ENCODE results near the gene VAT1L.
A peak's percentile ranks its signal among the peaks of the same experiment; 100 is the strongest.

VAT1L gene

DNA sequence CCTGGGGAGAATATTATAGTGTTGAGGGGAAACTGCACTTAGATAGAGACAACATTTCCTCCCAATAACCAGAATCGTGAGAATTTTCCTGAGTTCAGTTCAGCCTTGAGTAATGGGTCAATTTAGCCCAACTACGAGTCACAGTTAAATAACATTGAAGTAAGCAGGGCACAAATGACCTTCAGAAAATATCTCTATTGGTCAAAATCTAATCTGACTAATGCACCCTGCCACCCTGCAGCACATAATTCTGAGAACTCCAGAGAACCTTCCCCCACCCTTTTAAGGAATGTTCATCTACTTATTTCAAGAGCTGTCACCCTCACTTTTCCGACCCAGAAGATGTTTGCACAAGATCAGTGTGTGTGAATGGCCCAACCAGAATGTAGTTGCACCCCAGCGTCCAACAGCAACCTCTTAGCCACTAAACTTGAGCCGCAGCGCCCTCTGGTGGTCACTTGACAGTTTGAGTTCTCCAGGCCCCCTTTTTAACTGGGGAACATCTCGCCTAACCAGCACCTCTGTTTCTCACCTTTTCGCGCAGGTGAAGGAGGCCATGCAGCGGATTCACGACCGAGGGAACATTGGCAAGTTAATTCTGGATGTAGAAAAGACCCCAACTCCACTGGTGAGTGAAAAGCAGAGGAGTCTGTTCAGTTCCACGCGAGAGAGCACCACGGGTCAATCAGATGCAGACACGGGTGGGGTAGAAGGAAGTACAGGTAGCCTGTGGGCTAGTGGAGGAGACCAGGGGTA lies 183.1 kb downstream of the VAT1L start:
- H3K4me3 ChIP-seq (ENCODE audit: low read depth in 1 of 2, low read length in 1 of 2) = no peak overlapping the region

DNA sequence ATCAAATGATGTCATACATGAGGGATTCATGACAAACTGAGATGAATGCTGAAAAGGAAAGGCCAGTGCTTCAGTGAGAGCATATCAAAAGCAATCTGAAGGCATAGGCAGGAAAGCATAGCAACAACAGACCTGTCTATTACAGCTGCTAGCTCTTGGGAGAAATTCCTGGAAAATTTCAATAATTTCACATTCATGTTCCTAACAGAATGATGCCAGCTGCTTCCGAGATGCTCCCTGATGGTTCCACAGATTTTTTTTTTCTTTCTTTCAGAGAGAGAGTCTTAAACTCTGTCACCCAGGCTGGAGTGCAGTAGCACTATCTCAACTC lies 183.7 kb downstream of the VAT1L start:
- Histone ChIP-seq H3K27me3 (peaks cover 7% of the 10 kb centered on the region), H3K36me3 (no peaks in the 10 kb centered on the region), H3K9me3 (no peaks in the 10 kb centered on the region), H3K27ac (no peak overlapping the region), H3K4me3 (ENCODE audit: low read depth in 1 of 2, low read length in 1 of 2) (no peak overlapping the region), H3K4me1 (ENCODE audit: control insufficient read depth in 1 of 2, insufficient read depth in 1 of 2, low read depth in 1 of 2, low read length in 1 of 2) (no peaks in the 10 kb centered on the region)
- TF ChIP-seq, protein P1, sequence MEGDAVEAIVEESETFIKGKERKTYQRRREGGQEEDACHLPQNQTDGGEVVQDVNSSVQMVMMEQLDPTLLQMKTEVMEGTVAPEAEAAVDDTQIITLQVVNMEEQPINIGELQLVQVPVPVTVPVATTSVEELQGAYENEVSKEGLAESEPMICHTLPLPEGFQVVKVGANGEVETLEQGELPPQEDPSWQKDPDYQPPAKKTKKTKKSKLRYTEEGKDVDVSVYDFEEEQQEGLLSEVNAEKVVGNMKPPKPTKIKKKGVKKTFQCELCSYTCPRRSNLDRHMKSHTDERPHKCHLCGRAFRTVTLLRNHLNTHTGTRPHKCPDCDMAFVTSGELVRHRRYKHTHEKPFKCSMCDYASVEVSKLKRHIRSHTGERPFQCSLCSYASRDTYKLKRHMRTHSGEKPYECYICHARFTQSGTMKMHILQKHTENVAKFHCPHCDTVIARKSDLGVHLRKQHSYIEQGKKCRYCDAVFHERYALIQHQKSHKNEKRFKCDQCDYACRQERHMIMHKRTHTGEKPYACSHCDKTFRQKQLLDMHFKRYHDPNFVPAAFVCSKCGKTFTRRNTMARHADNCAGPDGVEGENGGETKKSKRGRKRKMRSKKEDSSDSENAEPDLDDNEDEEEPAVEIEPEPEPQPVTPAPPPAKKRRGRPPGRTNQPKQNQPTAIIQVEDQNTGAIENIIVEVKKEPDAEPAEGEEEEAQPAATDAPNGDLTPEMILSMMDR (IDR thresholded peaks at IDR 0.05) = no peak

More for the DNA sequence above, 183.1 kb downstream of the VAT1L start:
- Histone ChIP-seq H3K9me3 (no peaks in the 10 kb centered on the region), H3K36me3 (no peaks in the 10 kb centered on the region), H3K4me1 (ENCODE audit: control insufficient read depth in 1 of 2, insufficient read depth in 1 of 2, low read depth in 1 of 2, low read length in 1 of 2) (no peaks in the 10 kb centered on the region), H3K27ac (no peak overlapping the region), H3K27me3 (peaks cover 9% of the 10 kb centered on the region)
- TF ChIP-seq, protein P1 (IDR thresholded peaks at IDR 0.05) = peak; percentile 29

DNA sequence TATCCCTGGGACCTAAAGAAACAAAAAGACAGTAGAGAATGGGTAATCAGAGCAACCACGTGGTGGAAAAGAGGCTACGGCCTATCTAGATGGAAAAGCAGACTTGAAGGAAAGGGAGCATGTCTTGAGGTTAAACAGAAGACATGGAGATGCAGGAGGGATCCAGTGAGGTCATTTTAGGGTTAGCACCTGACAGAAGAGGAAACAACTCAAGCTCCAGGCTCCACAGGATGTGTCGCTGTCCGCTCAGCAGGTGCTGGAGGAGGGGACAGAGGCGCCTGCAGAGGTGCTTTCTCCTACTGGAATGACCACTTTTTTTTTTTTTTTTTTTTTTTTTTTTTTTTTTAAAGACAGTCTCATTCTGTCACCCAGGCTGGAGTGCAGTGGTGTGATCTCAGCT lies 186.5 kb downstream of the VAT1L start:
- Histone ChIP-seq H3K36me3 (no peaks in the 10 kb centered on the region), H3K9me3 (no peaks in the 10 kb centered on the region)
- TF ChIP-seq, protein P1 (IDR thresholded peaks at IDR 0.05) = no peak

DNA sequence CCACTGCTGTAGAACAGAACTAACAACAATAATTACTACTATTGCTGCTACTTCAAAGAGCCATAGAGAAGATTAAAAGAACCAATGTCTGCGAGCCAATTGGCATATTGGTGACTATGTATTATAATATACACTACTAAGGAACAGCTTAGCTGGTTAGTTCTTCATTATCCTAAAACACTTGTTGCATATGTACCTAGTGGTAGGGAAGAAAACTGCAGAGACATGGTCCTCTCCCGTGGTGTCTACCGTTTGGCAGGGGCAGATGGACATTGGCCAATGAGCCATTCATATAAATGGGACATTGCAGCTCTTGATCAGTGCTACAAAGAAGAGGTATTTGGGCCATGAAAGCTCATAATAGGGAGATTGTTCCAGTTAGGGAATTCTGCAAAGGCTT lies 187.6 kb downstream of the VAT1L start:
- no peaks in the 10 kb centered on the region for H3K9me3 ChIP-seq
- no peak overlapping the region for H3K27ac ChIP-seq
- no peak overlapping the region for H3K4me3 ChIP-seq (ENCODE audit: low read depth in 1 of 2, low read length in 1 of 2)
- no peaks in the 10 kb centered on the region for H3K27me3 ChIP-seq
- TF ChIP-seq, protein P1 (IDR thresholded peaks at IDR 0.05) = no peak
- no peaks in the 10 kb centered on the region for H3K36me3 ChIP-seq
- H3K4me1 ChIP-seq (ENCODE audit: control insufficient read depth in 1 of 2, insufficient read depth in 1 of 2, low read depth in 1 of 2, low read length in 1 of 2) = no peaks in the 10 kb centered on the region

More for the DNA sequence above, 186.5 kb downstream of the VAT1L start:
- Histone ChIP-seq H3K4me1 (ENCODE audit: control insufficient read depth in 1 of 2, insufficient read depth in 1 of 2, low read depth in 1 of 2, low read length in 1 of 2) (no peaks in the 10 kb centered on the region), H3K4me3 (ENCODE audit: low read depth in 1 of 2, low read length in 1 of 2) (no peak overlapping the region), H3K27ac (no peak overlapping the region), H3K27me3 (no peaks in the 10 kb centered on the region)

DNA sequence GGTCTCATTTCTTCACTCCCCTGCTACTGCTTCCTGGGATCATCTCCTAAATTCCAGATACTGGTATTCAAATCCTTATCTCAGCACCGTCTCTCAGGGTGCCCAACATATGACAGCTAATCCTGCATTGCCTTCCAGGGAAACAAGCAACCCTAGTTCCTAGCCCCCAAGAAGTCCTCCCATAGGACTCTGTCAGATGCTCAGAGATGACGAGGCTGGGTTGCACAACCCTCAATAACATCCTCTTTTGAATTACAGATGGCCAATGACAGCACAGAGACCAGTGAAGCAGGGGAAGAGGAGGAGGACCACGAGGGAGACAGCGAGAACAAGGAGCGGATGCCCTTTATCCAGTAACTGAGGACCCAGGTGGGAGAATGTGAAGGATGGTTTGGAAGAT lies 189.0 kb downstream of the VAT1L start:
- Histone ChIP-seq H3K9me3 (no peaks in the 10 kb centered on the region), H3K27me3 (no peaks in the 10 kb centered on the region), H3K4me1 (ENCODE audit: control insufficient read depth in 1 of 2, insufficient read depth in 1 of 2, low read depth in 1 of 2, low read length in 1 of 2) (no peaks in the 10 kb centered on the region), H3K4me3 (ENCODE audit: low read depth in 1 of 2, low read length in 1 of 2) (no peak overlapping the region), H3K27ac (no peak overlapping the region), H3K36me3 (no peaks in the 10 kb centered on the region)
- TF ChIP-seq, protein P1 (IDR thresholded peaks at IDR 0.05) = no peak
